HepG2 (cell line): Measurements from ENCODE around the gene TRRAP. TPM values are rescaled to one million over a fixed set of nuclear protein-coding genes. Genes with fewer than 3 reads are reported as not detected.

ENCODE experiments used
- ATAC-seq: fragments of 200-7000 bp; cut with Tn5 transposase; 3 replicates; pipeline ENCODE4 v1.9.1; 2020; ENCODE audit warnings: mild to moderate bottlenecking, moderate library complexity
- BruUV-seq: library from RNA; stranded (reverse); fragments of 400-500 nt; replicated peaks from 2 replicates; lab custom pipeline; 2021; lab: Mats Ljungman, UMichigan
- CTCF ChIA-PET: fragments of 300-600 bp; formaldehyde crosslinking; extraction: SDS; loops from one replicate; lab custom pipeline; 2021; ENCODE audit warnings: low total read pairs, inconsistent platforms, low intra/inter-chr PET ratio; lab: Yijun Ruan, JAX
- POLR2A ChIA-PET: fragments of 350-600 bp; sonication (Branson Sonifier 250); formaldehyde crosslinking; loops from one replicate; lab custom pipeline; 2020; ENCODE audit warnings: antibody characterized with exemption, inconsistent platforms; lab: Yijun Ruan, JAX
- DNase-seq: peaks from one replicate; pipeline ENCODE4 v3.0.0-alpha.2; 2015; ENCODE audit warnings: low spot score
- FAIRE-seq: peaks from 3 replicates; lab custom pipeline; 2011; peaks lifted over from hg19 to GRCh38; lab: Jason Lieb, UNC
- H2AFZ ChIP-seq: one replicate; pipeline ENCODE4 v1.6.1; 2011; ENCODE audit warnings: low read length, inconsistent platforms
- H3K27ac ChIP-seq: fragments of 300-600 bp; 3 replicates; pipeline ENCODE4 v1.8.0; 2011; ENCODE audit warnings: mixed run types, mild to moderate bottlenecking, mixed read lengths, low read length, inconsistent platforms; ENCODE audit not compliant: insufficient read depth; ENCODE audit errors: extremely low read length
- H3K27me3 ChIP-seq, 2 experiments: fragments of 200-600 bp in 1 of 2; 2 replicates in 1 of 2; 3 replicates in 1 of 2; pipeline versions ENCODE4 v1.6.0 to v1.8.0; 2011; ENCODE audit warnings: low read length in 2 of 2, mild to moderate bottlenecking in 2 of 2, moderate library complexity in 2 of 2, inconsistent platforms in 1 of 2; ENCODE audit not compliant: insufficient read depth in 2 of 2, control insufficient read depth in 1 of 2
- H3K36me3 ChIP-seq, 2 experiments: fragments of 200-600 bp in 1 of 2; replicated peaks in 1 of 2; 2 replicates in 1 of 2; 3 replicates in 1 of 2; pipeline versions ENCODE4 v1.5.1 to v1.8.0; 2011; ENCODE audit warnings: low read length in 2 of 2, inconsistent platforms in 1 of 2; ENCODE audit not compliant: insufficient read depth in 2 of 2, control insufficient read depth in 1 of 2
- H3K4me1 ChIP-seq: 2 replicates; pipeline ENCODE4 v1.5.1; 2012; ENCODE audit warnings: low read length, inconsistent platforms; ENCODE audit not compliant: insufficient read depth
- H3K4me2 ChIP-seq: 2 replicates; pipeline ENCODE4 v1.6.0; 2011; ENCODE audit warnings: low read depth, low read length, inconsistent platforms
- H3K4me3 ChIP-seq, 3 experiments: fragments of 200-600 bp in 1 of 3; sonication (generic), shearing (Covaris generic) in 1 of 3; replicated peaks in 1 of 3; 2 replicates each; pipeline ENCODE4 v1.5.1; 2011 to 2016; ENCODE audit warnings: low read length in 3 of 3, inconsistent platforms in 2 of 3, low read depth in 2 of 3, mild to moderate bottlenecking in 2 of 3, control low read depth in 1 of 3, mixed read lengths in 1 of 3; ENCODE audit not compliant: insufficient read depth in 1 of 3
- H3K79me2 ChIP-seq: one replicate; pipeline ENCODE4 v1.6.1; 2011; ENCODE audit warnings: low read length, inconsistent platforms; ENCODE audit not compliant: insufficient read depth
- H3K9ac ChIP-seq: 2 replicates; pipeline ENCODE4 v1.6.0; 2011; ENCODE audit warnings: mild to moderate bottlenecking, low read depth, low read length, inconsistent platforms; ENCODE audit not compliant: insufficient read depth
- H3K9me3 ChIP-seq: 2 replicates; pipeline ENCODE4 v1.5.1; 2012; ENCODE audit warnings: mild to moderate bottlenecking, low read length
- H4K20me1 ChIP-seq: 2 replicates; pipeline ENCODE4 v1.6.0; 2011; ENCODE audit warnings: inconsistent platforms, mild to moderate bottlenecking, low read length, moderate library complexity; ENCODE audit not compliant: insufficient read depth
- FLYWCH1 ChIP-seq: sonication (generic); formaldehyde crosslinking; IDR thresholded peaks from 2 replicates; pipeline ENCODE4 v1.8.1; 2023; ENCODE audit warnings: mild to moderate bottlenecking, missing genetic modification reagents
- HHEX ChIP-seq: IDR thresholded peaks from 2 replicates; pipeline ENCODE4 v1.6.1; 2016; ENCODE audit warnings: control low read depth
- MTF2 ChIP-seq: sonication (generic); formaldehyde crosslinking; IDR thresholded peaks from 2 replicates; pipeline ENCODE4 v1.5.0; 2020; ENCODE audit warnings: missing genetic modification reagents, borderline replicate concordance
- RFXAP ChIP-seq: sonication (generic); formaldehyde crosslinking; IDR thresholded peaks from 2 replicates; pipeline ENCODE4 v1.4.0; 2020; ENCODE audit warnings: missing genetic modification reagents, borderline replicate concordance
- SMAD9 ChIP-seq: sonication (generic); formaldehyde crosslinking; IDR thresholded peaks from 2 replicates; pipeline ENCODE4 v1.5.1; 2020; ENCODE audit warnings: mild to moderate bottlenecking, missing genetic modification reagents
- SMARCC2 ChIP-seq: fragments of 450-650 bp; IDR thresholded peaks from 2 replicates; pipeline ENCODE4 v1.6.1; 2017; ENCODE audit warnings: antibody characterized with exemption, mild to moderate bottlenecking
- SOX13 ChIP-seq, 3 experiments: fragments of 450-650 bp in 1 of 3; sonication (generic) in 1 of 3; formaldehyde crosslinking in 1 of 3; IDR thresholded peaks in 2 of 3; conservative IDR thresholded peaks in 1 of 3; 2 replicates each; pipeline versions ENCODE4 v1.5.0 to v1.6.1; 2016 to 2020; ENCODE audit warnings: antibody characterized with exemption in 1 of 3, mild to moderate bottlenecking in 1 of 3, missing compliant biosample characterization in 1 of 3, missing genetic modification reagents in 1 of 3, moderate library complexity in 1 of 3
- SRSF9 ChIP-seq: fragments of 200-400 bp; formaldehyde crosslinking; IDR thresholded peaks from 2 replicates; pipeline ENCODE4 v1.6.1; 2018; ENCODE audit warnings: borderline replicate concordance, mild to moderate bottlenecking, low read depth, low read length; ENCODE audit not compliant: insufficient read depth, poor library complexity, severe bottlenecking
- STAT5B ChIP-seq: sonication (generic); formaldehyde crosslinking; IDR thresholded peaks from 2 replicates; pipeline ENCODE4 v1.4.0; 2020; ENCODE audit warnings: missing genetic modification reagents
- TFDP2 ChIP-seq: sonication (generic); formaldehyde crosslinking; IDR thresholded peaks from 2 replicates; pipeline ENCODE4 v1.4.0; 2020; ENCODE audit warnings: missing genetic modification reagents
- ZNF460 ChIP-seq: sonication (generic); formaldehyde crosslinking; IDR thresholded peaks from 2 replicates; pipeline ENCODE4 v1.5.1; 2020; ENCODE audit warnings: missing genetic modification reagents, mild to moderate bottlenecking, borderline replicate concordance
- ZNF530 ChIP-seq: sonication (generic); formaldehyde crosslinking; IDR thresholded peaks from 2 replicates; pipeline ENCODE4 v1.5.0; 2020; ENCODE audit warnings: low read depth, mild to moderate bottlenecking, missing genetic modification reagents
- WGBS: methylation state at CpG from one replicate; pipeline ENCODE4 v1.1.6; 2017; ENCODE audit warnings: low lambda C conversion rate; 5-methylcytosine and 5-hydroxymethylcytosine counted together
- in situ Hi-C: cut with HindIII; loops from 2 replicates; pipeline ENCODE4 v1.10.0; 2017; ENCODE audit warnings: low pct_unique_long_range_greater_than_20kb; ENCODE audit not compliant: extremely low pct_ligation_motif_present
- intact Hi-C: fragments of 100-400 bp; cut with micrococcal nuclease; formaldehyde crosslinking; loops from one replicate; pipeline ENCODE4 v1.10.0; 2022; ENCODE audit not compliant: unreplicated experiment
- polyA plus RNA-seq, 8 experiments: library from polyadenylated mRNA; depleted of rRNA in 3 of 8; stranded (reverse) in 7 of 8; unstranded in 1 of 8; fragments of >200 nt; fragmentation: Illumina TruSeq in 4 of 8; extraction: Trizol in 4 of 8; gene quantifications; 2 replicates each; pipeline versions ENCODE4 v1.2.1 to v1.2.3, GENCODE V29; 2011 to 2016; ENCODE audit warnings: low read depth in 4 of 8, missing spikeins in 1 of 8, mixed read lengths in 1 of 8; ENCODE audit not compliant: insufficient read depth in 1 of 8
- total RNA-seq, 5 experiments: library from RNA; depleted of rRNA; stranded (reverse); fragments of >200 nt; fragmentation: Illumina TruSeq; extraction: Trizol; gene quantifications; 2 replicates each; pipeline ENCODE4 v1.2.3, GENCODE V29; 2016; ENCODE audit warnings: low read depth in 1 of 5
- TF ChIP-seq, protein P1 (sequence below): IDR thresholded peaks from 2 replicates; pipeline ENCODE4 v1.6.1; 2016; ENCODE audit warnings: low read depth, borderline replicate concordance

Gene TRRAP
- total and polyA plus RNA-seq, 2 of the 13 experiments (the other 11 are each of a cell fraction or from before 2014, with no cell fraction given) = 8.6 to 10.5 TPM

- peaks cover 35% of the 10 kb centered on the region for H3K4me1 ChIP-seq
- H3K9ac ChIP-seq = 0 out of 2 replicates have a peak overlapping the region, but pooled peaks have one; percentile 15
- H3K27ac ChIP-seq = no peak overlapping the region
- in situ Hi-C loops (no loop called here), intact Hi-C loops (no loop called here)
- ChIA-PET CTCF (no interaction called here), POLR2A (no interaction called here)
- H3K9me3 ChIP-seq = no peaks in the 10 kb centered on the region
- FAIRE-seq = no peak
- TF ChIP-seq RFXAP (CRISPR knock-in tag) (no peak), ZNF460 (peak; percentile 30; the same call in 1 of the 2 replicates), STAT5B (CRISPR knock-in tag) (no peak), ZNF530 (CRISPR knock-in tag) (no peak), SMARCC2 (no peak), HHEX (no peak), FLYWCH1 (CRISPR knock-in tag) (no peak), MTF2 (0 out of 2 replicates have a peak, but pooled peaks have one; percentile 59), SMAD9 (CRISPR knock-in tag) (no peak), SRSF9 (no peak), TFDP2 (no peak), SOX13 (IDR thresholded peaks at IDR 0.05) (no peak), SOX13 (CRISPR knock-in tag; conservative IDR thresholded peaks at IDR 0.05 in 1 of 2, IDR thresholded peaks at IDR 0.05 in 1 of 2) (peak in 1 of 2 experiments; percentile 20; a peak in 1 of 4 replicates)
- TF ChIP-seq, protein P1, sequence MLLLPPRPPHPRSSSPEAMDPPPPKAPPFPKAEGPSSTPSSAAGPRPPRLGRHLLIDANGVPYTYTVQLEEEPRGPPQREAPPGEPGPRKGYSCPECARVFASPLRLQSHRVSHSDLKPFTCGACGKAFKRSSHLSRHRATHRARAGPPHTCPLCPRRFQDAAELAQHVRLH (CRISPR knock-in tag) = no peak
- 17% methylated on average over 13 of the region's 14 CpGs for WGBS
- peaks cover 3 to 25% of the 10 kb centered on the region in 2 experiments; a peak in 4 of 5 replicates for H3K27me3 ChIP-seq
- H3K4me2 ChIP-seq = peak overlapping the region; percentile 69
- peak overlapping the region in 1 of 3 experiments; percentile 23; a peak in 1 of 6 replicates for H3K4me3 ChIP-seq
- no peak for DNase-seq
- peak overlapping the region; percentile 50 for H2AFZ ChIP-seq
- no TSS peak for BruUV-seq
- no peaks in the 10 kb centered on the region for H3K36me3 ChIP-seq
- no peaks in the 10 kb centered on the region for H4K20me1 ChIP-seq
- no peaks in the 10 kb centered on the region for H3K79me2 ChIP-seq
- peak; percentile 11; the same call in 1 of the 3 replicates for ATAC-seq
These were observed 13.4 kb upstream of the TRRAP start for GRCh38 chr7:98864731-98865453.
